SK-N-SH treated with all-trans-retinoic acid at 6 μM for 48 hours (cell line): ENCODE measurements around the gene RGS4.

Experiments
- ATAC-seq: fragments of 200-7000 bp; cut with Tn5 transposase; 3 replicates; pipeline ENCODE4 v1.9.1; 2020; ENCODE audit warnings: mild to moderate bottlenecking, moderate library complexity
- ARNTL ChIP-seq: fragments of 450-650 bp; formaldehyde crosslinking; IDR thresholded peaks from 2 replicates; pipeline ENCODE4 v1.5.0; 2020; ENCODE audit warnings: low read depth, mild to moderate bottlenecking, moderate library complexity, borderline replicate concordance
- BACH2 ChIP-seq: fragments of 250-450 bp; sonication (Bioruptor Pico); IDR thresholded peaks from 2 replicates; pipeline ENCODE4 v1.9.0; 2021; ENCODE audit warnings: mild to moderate bottlenecking, borderline replicate concordance
- CSDC2 ChIP-seq: fragments of 250-450 bp; sonication (Bioruptor Pico); IDR thresholded peaks from 2 replicates; pipeline ENCODE4 v1.5.0; 2020; ENCODE audit warnings: mild to moderate bottlenecking, moderate library complexity
- CSRNP3 ChIP-seq: fragments of 250-450 bp; sonication (Bioruptor Pico); IDR thresholded peaks from 2 replicates; pipeline ENCODE4 v1.5.1; 2021; ENCODE audit warnings: mild to moderate bottlenecking, moderate library complexity
- ESRRG ChIP-seq: fragments of 250-450 bp; sonication (Bioruptor Pico); IDR thresholded peaks from 2 replicates; pipeline ENCODE4 v1.6.1; 2021; ENCODE audit warnings: mild to moderate bottlenecking
- GLIS3 ChIP-seq: fragments of 250-450 bp; sonication (Bioruptor Pico); IDR thresholded peaks from 2 replicates; pipeline ENCODE4 v1.5.0; 2020; ENCODE audit warnings: mild to moderate bottlenecking, moderate library complexity
- PATZ1 ChIP-seq: fragments of 250-450 bp; sonication (Bioruptor Pico); IDR thresholded peaks from 2 replicates; pipeline ENCODE4 v1.8.0; 2020; ENCODE audit warnings: mild to moderate bottlenecking, moderate library complexity, borderline replicate concordance
- POU6F1 ChIP-seq: fragments of 250-450 bp; sonication (Bioruptor Pico); IDR thresholded peaks from 2 replicates; pipeline ENCODE4 v1.8.0; 2021; ENCODE audit warnings: low read depth, mild to moderate bottlenecking, moderate library complexity, borderline replicate concordance
- SNAI2 ChIP-seq: fragments of 250-450 bp; sonication (Bioruptor Pico); IDR thresholded peaks from 2 replicates; pipeline ENCODE4 v1.5.0; 2020; ENCODE audit warnings: mild to moderate bottlenecking, moderate library complexity
- TCF4 ChIP-seq: fragments of 250-450 bp; sonication (Bioruptor Pico); IDR thresholded peaks from 2 replicates; pipeline ENCODE4 v1.8.0; 2021; ENCODE audit warnings: mild to moderate bottlenecking, moderate library complexity, borderline replicate concordance
- TOX ChIP-seq: fragments of 250-450 bp; sonication (Bioruptor Pico); IDR thresholded peaks from 2 replicates; pipeline ENCODE4 v1.8.0; 2021; ENCODE audit warnings: mild to moderate bottlenecking, moderate library complexity, borderline replicate concordance
- ZC3H10 ChIP-seq: fragments of 250-450 bp; sonication (Bioruptor Pico); IDR thresholded peaks from 2 replicates; pipeline ENCODE4 v1.5.1; 2021; ENCODE audit warnings: mild to moderate bottlenecking, moderate library complexity
- ZFP30 ChIP-seq: fragments of 450-650 bp; formaldehyde crosslinking; IDR thresholded peaks from 2 replicates; pipeline ENCODE4 v1.5.0; 2022; ENCODE audit warnings: mild to moderate bottlenecking, moderate library complexity
- ZNF70 ChIP-seq: fragments of 450-650 bp; formaldehyde crosslinking; IDR thresholded peaks from 2 replicates; pipeline ENCODE4 v1.5.0; 2020; ENCODE audit warnings: mild to moderate bottlenecking, moderate library complexity
- ZNF8 ChIP-seq: fragments of 450-650 bp; formaldehyde crosslinking; IDR thresholded peaks from 2 replicates; pipeline ENCODE4 v1.5.0; 2020; ENCODE audit warnings: mild to moderate bottlenecking, moderate library complexity
- TF ChIP-seq, protein P1 (sequence below): fragments of 250-450 bp; sonication (Bioruptor Pico); IDR thresholded peaks from 2 replicates; pipeline ENCODE4 v1.5.1; 2020; ENCODE audit warnings: low read depth, mild to moderate bottlenecking, moderate library complexity

RGS4 gene

DNA sequence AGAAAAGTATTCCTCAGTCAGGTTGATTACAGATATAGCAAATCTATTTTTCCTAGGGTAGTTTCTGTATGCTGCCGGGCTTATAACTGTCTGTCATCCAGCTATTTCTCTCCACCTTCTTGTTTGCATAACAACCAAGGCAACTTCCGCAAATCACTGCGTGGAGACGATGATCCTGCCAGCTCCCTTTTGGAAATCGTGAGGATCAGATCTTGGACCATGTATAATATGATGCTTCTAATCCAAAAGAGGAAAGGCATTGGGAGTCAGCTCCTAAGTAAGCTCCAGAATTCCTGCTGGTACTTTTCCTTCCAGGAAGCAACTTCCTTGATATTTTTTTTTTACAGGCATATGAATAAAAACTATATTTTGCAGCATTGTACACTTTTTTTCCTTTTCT lies 445 bp upstream of the RGS4 start:
- peak; percentile 44 for ATAC-seq
- TF ChIP-seq CSRNP3 (CRISPR knock-in tag) (no peak), ZFP30 (no peak), ESRRG (no peak), BACH2 (CRISPR knock-in tag) (no peak), GLIS3 (CRISPR knock-in tag) (no peak), CSDC2 (CRISPR knock-in tag) (no peak), SNAI2 (no peak), ZNF70 (CRISPR knock-in tag) (no peak), PATZ1 (CRISPR knock-in tag) (no peak), ARNTL (CRISPR knock-in tag) (no peak), TCF4 (no peak)
- TF ChIP-seq, all 23 proteins: peak for 0

GRCh38 chr1:163069655-163070277 lies 605 bp downstream of the RGS4 start:
- ATAC-seq = peak; percentile 9
- TF ChIP-seq TCF4 = peak; percentile 55; the same call in 1 of the 2 replicates
- TF ChIP-seq, protein P1, sequence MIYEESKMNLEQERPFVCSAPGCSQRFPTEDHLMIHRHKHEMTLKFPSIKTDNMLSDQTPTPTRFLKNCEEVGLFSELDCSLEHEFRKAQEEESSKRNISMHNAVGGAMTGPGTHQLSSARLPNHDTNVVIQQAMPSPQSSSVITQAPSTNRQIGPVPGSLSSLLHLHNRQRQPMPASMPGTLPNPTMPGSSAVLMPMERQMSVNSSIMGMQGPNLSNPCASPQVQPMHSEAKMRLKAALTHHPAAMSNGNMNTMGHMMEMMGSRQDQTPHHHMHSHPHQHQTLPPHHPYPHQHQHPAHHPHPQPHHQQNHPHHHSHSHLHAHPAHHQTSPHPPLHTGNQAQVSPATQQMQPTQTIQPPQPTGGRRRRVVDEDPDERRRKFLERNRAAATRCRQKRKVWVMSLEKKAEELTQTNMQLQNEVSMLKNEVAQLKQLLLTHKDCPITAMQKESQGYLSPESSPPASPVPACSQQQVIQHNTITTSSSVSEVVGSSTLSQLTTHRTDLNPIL (CRISPR knock-in tag) = peak; percentile 86
- TF ChIP-seq GLIS3 (CRISPR knock-in tag) = peak; percentile 97
- peak; percentile 9; the same call in 1 of the 2 replicates for TF ChIP-seq POU6F1 (CRISPR knock-in tag)
- TF ChIP-seq ZNF8 (CRISPR knock-in tag) = peak; percentile 3; the same call in 1 of the 2 replicates
- TF ChIP-seq CSRNP3 (CRISPR knock-in tag) = peak; percentile 80; the same call in 1 of the 2 replicates
- no peak; the same call in none of the 2 replicates for TF ChIP-seq ZNF70 (CRISPR knock-in tag)
- TF ChIP-seq TOX = no peak
- TF ChIP-seq PATZ1 (CRISPR knock-in tag) = peak; percentile 90
- TF ChIP-seq ZC3H10 (CRISPR knock-in tag) = peak; percentile 66
- TF ChIP-seq ZFP30 = no peak
- TF ChIP-seq ESRRG = peak; percentile 96; the same call in 1 of the 2 replicates

DNA sequence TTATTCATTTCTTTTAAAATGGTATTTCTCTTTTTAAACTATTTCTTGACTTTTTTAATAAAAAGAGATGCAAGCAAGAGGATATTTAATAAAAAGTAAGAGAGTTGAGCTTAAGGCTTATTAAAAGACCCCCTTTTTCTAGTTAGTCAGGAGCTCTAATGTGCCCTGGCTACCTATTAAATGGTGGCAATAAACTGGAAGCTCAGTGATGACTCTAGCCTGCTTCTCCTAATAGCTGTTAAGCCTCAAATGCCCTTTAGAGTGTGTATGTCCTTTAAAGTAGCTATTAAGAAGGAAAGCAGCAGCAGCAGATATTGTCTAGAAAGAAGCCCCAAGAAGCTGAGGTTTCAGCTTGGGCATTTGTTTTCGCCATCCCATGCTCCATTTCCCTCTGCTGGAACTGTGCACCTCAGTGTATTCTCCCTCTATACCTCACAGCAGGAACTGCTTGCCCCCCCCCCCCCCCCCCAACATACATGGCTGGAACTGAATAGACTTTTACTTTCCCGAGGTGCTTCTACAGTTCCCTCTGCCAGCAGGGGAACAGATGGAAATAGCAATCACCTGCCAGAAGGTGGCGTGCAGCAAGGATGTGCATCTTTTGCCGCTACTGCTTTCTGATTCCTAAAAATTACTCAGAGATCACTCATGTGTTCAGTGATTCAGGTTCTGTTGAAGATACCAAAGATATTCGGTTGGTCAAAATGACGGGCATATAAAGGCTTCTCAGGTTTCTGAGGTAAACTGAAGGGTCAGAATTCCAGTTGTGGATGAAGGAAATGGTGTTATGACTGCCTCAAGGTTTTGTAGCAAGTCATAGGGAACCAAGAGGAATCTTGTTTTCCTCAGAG lies 2.5 kb downstream of the RGS4 start:
- peak; percentile 40 for ATAC-seq
- TF ChIP-seq ESRRG (peak; percentile 72; the same call in 1 of the 2 replicates), CSRNP3 (CRISPR knock-in tag) (peak; percentile 63; the same call in 1 of the 2 replicates), GLIS3 (CRISPR knock-in tag) (no peak; the same call in 1 of the 2 replicates)
